Lower leg skin (tissue), 3 donors: Measurements from ENCODE around the gene ZSCAN2.
"Not testable (repeated sequence)": the region's sequence is repeated elsewhere in the genome, so short reads cannot be mapped to it uniquely, and the experiment has no call there.

Source experiments
- POLR2A ChIP-seq, 2 donors: fragments of 450-650 bp; IDR thresholded peaks; one replicate each; pipeline ENCODE4 v1.6.1; 2016 to 2017; ENCODE audit warnings: antibody characterized with exemption in 2 of 2, mild to moderate bottlenecking in 1 of 2, moderate library complexity in 1 of 2
- TF ChIP-seq, protein P1 (sequence below), 3 donors: fragments of 450-650 bp; IDR thresholded peaks; one replicate each; pipeline ENCODE4 v1.5.1; 2016; ENCODE audit warnings: antibody characterized with exemption in 3 of 3, mild to moderate bottlenecking in 3 of 3, moderate library complexity in 2 of 3

DNA sequence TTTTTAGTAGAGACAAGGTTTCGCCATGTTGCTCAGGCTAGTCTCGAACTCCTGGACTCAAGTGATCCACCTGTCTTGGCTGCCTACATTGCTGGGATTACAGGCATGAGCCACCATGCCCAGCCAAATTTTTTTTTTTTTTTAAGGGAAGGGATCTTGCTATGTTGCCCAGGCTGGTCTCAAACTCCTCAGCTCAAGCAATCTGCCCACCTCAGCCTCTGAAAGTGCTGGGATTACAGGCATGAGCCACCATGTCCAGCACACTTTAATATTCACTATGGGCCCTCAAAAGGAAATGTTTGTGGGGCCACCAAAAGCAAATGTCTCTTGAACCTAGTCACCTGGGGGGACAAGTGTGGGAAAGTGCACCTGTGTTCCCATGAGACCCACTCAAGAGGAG lies 41.8 kb downstream of the ZSCAN2 start:
- TF ChIP-seq, protein P1, sequence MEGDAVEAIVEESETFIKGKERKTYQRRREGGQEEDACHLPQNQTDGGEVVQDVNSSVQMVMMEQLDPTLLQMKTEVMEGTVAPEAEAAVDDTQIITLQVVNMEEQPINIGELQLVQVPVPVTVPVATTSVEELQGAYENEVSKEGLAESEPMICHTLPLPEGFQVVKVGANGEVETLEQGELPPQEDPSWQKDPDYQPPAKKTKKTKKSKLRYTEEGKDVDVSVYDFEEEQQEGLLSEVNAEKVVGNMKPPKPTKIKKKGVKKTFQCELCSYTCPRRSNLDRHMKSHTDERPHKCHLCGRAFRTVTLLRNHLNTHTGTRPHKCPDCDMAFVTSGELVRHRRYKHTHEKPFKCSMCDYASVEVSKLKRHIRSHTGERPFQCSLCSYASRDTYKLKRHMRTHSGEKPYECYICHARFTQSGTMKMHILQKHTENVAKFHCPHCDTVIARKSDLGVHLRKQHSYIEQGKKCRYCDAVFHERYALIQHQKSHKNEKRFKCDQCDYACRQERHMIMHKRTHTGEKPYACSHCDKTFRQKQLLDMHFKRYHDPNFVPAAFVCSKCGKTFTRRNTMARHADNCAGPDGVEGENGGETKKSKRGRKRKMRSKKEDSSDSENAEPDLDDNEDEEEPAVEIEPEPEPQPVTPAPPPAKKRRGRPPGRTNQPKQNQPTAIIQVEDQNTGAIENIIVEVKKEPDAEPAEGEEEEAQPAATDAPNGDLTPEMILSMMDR (IDR thresholded peaks at IDR 0.05), result not testable (repeated sequence)
- TF ChIP-seq POLR2A (IDR thresholded peaks at IDR 0.05), result not testable (repeated sequence)
